Activated naive CD8-positive, alpha-beta T cell treated with anti-CD3 and anti-CD28 coated beads for 36 hours (primary cell): Measurements from ENCODE around the gene UBAP1. TPM values are rescaled to one million over a fixed set of nuclear protein-coding genes. Genes with fewer than 3 reads are reported as not detected.
"Not testable (repeated sequence)": the region's sequence is repeated elsewhere in the genome, so short reads cannot be mapped to it uniquely, and the experiment has no call there.

ENCODE experiments used
- DNase-seq: peaks from one replicate; pipeline ENCODE4 v3.0.0; 2021
- H3K27ac Mint-ChIP-seq: one replicate; pipeline ENCODE4 v1.8.0; 2022; ENCODE audit warnings: mild to moderate bottlenecking, moderate library complexity, mixed read lengths
- H3K27me3 Mint-ChIP-seq: one replicate; pipeline ENCODE4 v1.8.0; 2022; ENCODE audit warnings: mild to moderate bottlenecking, mixed read lengths
- H3K36me3 Mint-ChIP-seq: one replicate; pipeline ENCODE4 v1.8.0; 2021; ENCODE audit warnings: mild to moderate bottlenecking, mixed read lengths
- H3K4me1 Mint-ChIP-seq: one replicate; pipeline ENCODE4 v1.8.0; 2021; ENCODE audit warnings: mixed read lengths
- H3K4me3 Mint-ChIP-seq: one replicate; pipeline ENCODE4 v1.8.0; 2022; ENCODE audit warnings: mild to moderate bottlenecking, moderate library complexity, mixed read lengths
- H3K9me3 Mint-ChIP-seq: one replicate; pipeline ENCODE4 v1.8.0; 2022; ENCODE audit warnings: mixed read lengths
- total RNA-seq, 2 experiments: library from RNA; stranded (reverse); gene quantifications; one replicate each; pipeline ENCODE4 v1.2.3, GENCODE V29; 2021

Gene UBAP1
- total RNA-seq, 2 experiments from 2014 or later, result 36.8 to 37.1 TPM

DNA sequence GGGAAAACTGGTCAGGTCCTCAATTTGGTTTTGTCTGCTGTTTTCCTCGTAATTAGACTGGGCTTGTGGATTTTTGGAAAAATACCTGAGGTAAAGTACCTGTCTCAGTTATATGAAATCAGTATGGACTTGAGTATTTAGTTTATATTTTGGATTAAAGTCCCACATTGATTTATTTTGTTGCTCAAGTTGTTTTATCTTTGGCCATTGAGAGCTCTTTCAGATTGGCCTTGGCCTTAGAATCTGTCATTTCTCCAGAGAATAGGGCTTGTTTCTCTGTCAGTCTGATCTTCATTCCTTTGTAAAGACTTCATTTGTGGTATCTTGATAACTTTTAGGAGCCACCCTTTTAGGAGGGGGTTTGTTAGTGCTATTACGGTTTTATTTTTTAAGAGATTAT lies 21.2 kb downstream of the UBAP1 start:
- Mint-ChIP-seq H3K4me3 (no peak overlapping the region), H3K27me3 (no peaks in the 10 kb centered on the region), H3K36me3 (peaks cover 17% of the 10 kb centered on the region), H3K9me3 (peaks cover 1% of the 10 kb centered on the region), H3K27ac (no peak overlapping the region), H3K4me1 (peaks cover 31% of the 10 kb centered on the region)
- no peak for DNase-seq

DNA sequence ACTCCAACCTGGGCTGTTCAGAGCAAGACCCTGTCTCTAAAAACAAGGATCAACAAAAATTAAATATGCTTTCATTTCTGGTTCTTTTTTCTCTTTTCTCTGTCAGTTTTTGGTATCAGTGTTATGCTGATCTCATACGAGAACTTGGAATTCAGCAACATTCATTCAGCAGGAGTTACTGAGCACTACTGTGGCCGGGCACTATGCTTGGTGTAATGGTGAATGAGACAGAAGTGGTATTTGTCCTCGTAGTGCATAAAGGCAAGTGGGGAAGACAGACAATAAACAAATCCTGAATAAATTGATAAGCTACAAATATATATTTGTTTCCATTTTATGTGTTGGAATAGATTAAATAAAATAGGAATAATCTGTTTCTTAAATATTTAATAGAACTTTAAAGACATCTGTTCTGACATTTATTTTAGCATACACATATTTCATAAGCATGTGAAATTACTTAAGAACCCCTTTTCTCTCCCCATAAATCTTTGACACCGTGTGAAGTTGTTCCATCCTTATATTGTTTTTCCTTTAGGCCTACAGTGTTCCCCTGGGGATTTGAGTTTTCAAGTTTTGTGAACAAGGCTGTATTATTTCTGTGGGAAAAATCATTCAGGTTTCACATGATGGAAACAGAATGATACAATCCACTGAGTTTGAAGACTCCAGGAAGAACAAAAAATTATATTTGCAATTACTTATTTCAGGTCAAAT lies 24.6 kb downstream of the UBAP1 start:
- no peak overlapping the region for H3K4me3 Mint-ChIP-seq
- peaks cover 26% of the 10 kb centered on the region for H3K4me1 Mint-ChIP-seq

DNA sequence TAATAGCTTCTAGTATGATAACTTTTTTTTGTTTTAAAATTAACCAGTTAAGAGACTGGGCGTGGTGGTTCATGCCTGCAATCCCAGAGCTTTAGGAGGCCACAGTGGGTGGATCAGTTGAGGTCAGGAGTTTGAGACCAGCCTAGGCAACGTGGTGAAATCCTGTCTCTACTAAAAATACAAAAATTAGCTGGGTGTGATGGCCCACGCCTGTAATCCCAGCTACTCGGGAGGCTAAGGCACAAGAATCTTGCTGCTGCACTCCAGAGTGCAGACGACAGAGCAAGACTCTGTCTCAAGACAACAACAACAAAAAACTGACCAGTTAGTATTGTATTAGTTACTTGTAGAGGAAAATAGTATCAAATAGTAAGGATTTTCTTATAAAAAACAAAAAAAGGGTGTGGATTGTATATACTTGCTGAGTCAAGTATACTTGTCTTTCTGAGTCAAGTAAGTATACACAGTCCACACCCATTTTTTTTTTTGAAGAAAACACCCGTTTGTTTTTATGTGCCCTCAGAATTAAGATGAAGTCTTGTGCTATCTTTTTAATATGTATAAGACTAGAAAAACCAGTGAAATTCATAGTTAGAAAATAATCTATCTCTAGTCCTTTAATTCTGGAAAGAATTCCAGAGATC lies 25.3 kb downstream of the UBAP1 start:
- Mint-ChIP-seq H3K4me3 (no peak overlapping the region), H3K27me3 (no peaks in the 10 kb centered on the region), H3K27ac (no peak overlapping the region), H3K9me3 (no peaks in the 10 kb centered on the region), H3K4me1 (peaks cover 26% of the 10 kb centered on the region), H3K36me3 (peaks cover 10% of the 10 kb centered on the region)
- DNase-seq, result no peak

More for the DNA sequence above, 24.6 kb downstream of the UBAP1 start:
- H3K9me3 Mint-ChIP-seq, result no peaks in the 10 kb centered on the region
- no peak for DNase-seq
- no peak overlapping the region for H3K27ac Mint-ChIP-seq
- no peaks in the 10 kb centered on the region for H3K27me3 Mint-ChIP-seq
- peaks cover 9% of the 10 kb centered on the region for H3K36me3 Mint-ChIP-seq

DNA sequence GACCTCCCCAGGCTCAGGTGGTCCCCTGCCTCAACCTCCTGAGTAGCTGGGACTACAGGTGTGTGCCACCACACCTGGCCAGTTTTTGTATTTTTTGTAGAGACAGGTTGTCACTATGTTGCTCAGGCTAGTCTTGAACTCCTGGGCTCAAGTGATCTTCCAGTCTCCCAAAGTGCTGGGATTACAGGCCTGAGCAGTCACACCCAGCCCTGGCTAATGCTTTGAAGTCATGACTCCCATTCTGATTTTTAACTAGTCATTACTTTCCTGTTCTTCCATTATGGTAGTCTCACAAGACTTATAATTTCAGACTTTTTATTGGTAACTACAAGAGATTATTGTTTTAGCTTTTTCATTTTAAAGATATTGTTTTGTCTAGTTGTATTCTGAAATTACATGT lies 26.3 kb downstream of the UBAP1 start:
- no peak overlapping the region for H3K4me3 Mint-ChIP-seq
- peaks cover 14% of the 10 kb centered on the region for H3K36me3 Mint-ChIP-seq
- peaks cover 19% of the 10 kb centered on the region for H3K4me1 Mint-ChIP-seq
- no peaks in the 10 kb centered on the region for H3K9me3 Mint-ChIP-seq
- no peak for DNase-seq
- H3K27ac Mint-ChIP-seq, result no peak overlapping the region
- no peaks in the 10 kb centered on the region for H3K27me3 Mint-ChIP-seq

DNA sequence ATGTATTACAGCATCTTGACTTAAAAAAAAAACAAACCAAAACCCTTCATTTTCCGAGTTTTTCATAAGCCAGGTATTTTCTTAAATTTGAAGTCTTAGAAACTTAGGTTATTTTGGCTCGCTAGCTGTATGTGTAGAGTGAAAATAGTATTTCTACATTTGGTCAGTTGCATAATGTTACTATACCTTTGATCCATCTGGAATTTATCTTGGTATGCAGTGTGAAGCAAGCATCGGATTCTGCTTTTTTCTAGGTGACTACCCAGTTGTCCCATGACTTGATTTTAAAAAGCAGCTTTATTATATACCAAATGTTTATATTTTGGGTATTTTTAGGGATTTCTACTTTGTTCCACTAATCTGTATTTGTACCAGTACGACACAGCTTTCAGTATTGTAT lies 27.7 kb downstream of the UBAP1 start:
- Mint-ChIP-seq H3K9me3 (no peaks in the 10 kb centered on the region), H3K4me1 (peaks cover 20% of the 10 kb centered on the region), H3K27ac (no peak overlapping the region), H3K27me3 (no peaks in the 10 kb centered on the region), H3K4me3 (no peak overlapping the region), H3K36me3 (peaks cover 13% of the 10 kb centered on the region)
- DNase-seq, result no peak

DNA sequence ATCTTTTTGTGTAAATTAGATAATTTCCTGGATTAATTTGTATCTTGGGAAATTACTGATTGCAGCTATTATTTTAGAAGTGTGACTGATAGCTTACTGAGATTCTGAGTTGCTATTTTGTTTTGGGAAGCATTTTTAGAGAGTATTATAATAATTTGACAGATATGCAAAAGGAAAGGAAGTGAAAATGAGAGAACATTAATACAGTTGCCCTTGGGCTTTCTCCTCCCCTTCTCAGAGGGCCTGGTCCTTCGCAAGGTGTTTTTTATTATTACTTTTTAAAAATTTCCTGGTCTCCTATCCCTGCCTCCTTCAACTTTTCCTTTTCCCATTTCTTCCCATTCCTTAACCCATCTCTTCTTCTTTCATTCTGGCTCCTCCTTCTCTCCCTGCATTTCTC lies 32.6 kb downstream of the UBAP1 start:
- no peak overlapping the region for H3K4me3 Mint-ChIP-seq
- peaks cover 13% of the 10 kb centered on the region for H3K4me1 Mint-ChIP-seq

DNA sequence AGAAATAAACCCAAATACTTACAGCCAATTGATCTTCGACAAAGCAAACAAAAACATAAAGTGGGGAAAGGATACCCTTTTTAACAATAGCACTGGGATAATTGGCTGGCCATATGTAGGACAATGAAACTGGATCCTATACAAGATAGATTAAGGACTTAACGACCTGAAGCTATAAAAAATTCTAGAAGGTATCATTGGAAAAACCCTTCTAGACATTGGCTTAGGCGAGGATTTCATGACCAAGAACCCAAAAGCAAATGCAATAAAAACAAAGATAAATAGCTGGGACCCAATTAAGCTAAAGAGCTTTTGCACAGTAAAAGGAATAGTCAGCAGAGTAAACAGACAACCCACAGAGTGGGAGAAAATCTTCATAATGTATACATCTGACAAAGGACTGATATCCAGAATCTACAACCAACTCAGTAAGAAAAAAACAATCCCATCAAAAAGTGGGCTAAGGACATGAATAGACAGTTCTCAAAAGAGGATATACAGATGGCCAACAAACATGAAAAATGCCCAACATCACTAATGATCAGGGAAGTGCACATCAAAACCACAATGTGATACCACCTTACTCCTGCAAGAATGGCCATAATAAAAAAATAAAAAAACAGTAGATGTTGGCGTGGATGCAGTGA lies 35.6 kb downstream of the UBAP1 start:
- H3K27ac Mint-ChIP-seq, H3K4me3 Mint-ChIP-seq, H3K9me3 Mint-ChIP-seq, H3K27me3 Mint-ChIP-seq, H3K36me3 Mint-ChIP-seq, DNase-seq: not testable (repeated sequence)
- H3K4me1 Mint-ChIP-seq, result peaks cover 17% of the 10 kb centered on the region

More for the DNA sequence above, 32.6 kb downstream of the UBAP1 start:
- H3K27me3 Mint-ChIP-seq, result no peaks in the 10 kb centered on the region
- no peak for DNase-seq
- peaks cover 7% of the 10 kb centered on the region for H3K36me3 Mint-ChIP-seq
- H3K9me3 Mint-ChIP-seq, result no peaks in the 10 kb centered on the region
- H3K27ac Mint-ChIP-seq, result no peak overlapping the region

DNA sequence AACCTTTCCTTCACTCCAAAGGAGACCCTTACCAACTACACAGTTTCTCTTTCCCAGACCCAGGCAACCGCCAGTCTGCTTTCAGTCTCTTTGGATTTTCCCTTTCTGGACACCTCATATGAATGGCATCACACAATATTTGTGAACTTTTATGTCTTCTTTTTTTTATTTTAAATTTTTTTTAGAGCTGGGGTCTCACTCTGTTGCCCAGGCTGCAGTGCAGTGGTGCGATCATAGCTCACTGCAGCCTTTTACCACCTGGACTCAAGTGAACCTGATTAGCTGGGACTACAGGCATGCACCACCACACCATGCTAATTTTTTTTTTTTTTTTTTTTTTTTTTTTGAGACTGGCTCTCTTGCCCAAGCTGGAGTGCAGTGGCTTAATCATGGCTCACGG lies 37.5 kb downstream of the UBAP1 start:
- no peak for DNase-seq
- no peaks in the 10 kb centered on the region for H3K9me3 Mint-ChIP-seq
- H3K4me1 Mint-ChIP-seq, result peaks cover 14% of the 10 kb centered on the region
- H3K4me3 Mint-ChIP-seq, result no peak overlapping the region
- H3K36me3 Mint-ChIP-seq, result peaks cover 5% of the 10 kb centered on the region
- H3K27ac Mint-ChIP-seq, result no peak overlapping the region
- H3K27me3 Mint-ChIP-seq, result no peaks in the 10 kb centered on the region

DNA sequence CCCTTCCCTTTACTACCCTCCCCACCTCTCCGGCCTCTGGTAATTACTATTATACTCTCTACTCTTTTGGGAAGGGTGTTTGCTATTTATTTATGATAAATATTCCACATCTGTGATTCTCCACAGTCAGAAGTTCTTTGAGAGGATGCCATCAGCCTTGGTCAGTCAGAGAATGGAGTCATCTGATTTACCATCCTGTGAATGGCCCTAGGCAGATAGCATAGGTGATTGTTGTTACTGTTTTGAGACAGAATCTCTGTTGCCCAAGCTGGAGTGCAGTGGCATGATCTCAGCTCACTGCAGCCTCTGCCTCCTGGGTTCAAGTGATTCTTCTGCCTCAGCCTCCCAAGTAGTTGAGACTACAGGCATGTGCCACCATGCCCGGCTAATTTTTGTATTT lies 38.2 kb downstream of the UBAP1 start:
- H3K27ac Mint-ChIP-seq, H3K4me3 Mint-ChIP-seq, DNase-seq, H3K9me3 Mint-ChIP-seq, H3K36me3 Mint-ChIP-seq, H3K27me3 Mint-ChIP-seq: not testable (repeated sequence)
- peaks cover 12% of the 10 kb centered on the region for H3K4me1 Mint-ChIP-seq

DNA sequence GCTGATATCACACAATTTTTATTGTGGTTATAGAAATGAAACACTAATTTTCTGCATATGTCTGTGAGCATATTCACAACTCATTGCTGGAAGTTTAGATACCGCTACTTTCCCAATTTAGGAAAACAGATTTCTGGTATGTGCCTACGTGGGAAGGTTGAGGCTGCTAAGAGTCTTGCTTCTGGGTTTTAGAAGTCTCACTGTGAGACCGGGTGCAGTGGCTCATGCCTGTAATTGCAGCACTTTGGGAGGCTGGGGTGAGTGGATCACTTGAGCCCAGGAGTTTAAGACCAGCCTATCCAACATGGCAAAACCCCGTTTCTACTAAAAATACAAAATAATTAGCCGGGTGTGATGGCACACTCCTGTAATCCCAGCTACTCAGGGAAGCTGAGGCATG lies 39.6 kb downstream of the UBAP1 start:
- Mint-ChIP-seq H3K4me1 (peaks cover 12% of the 10 kb centered on the region), H3K27ac (no peak overlapping the region), H3K4me3 (no peak overlapping the region), H3K36me3 (peaks cover 7% of the 10 kb centered on the region), H3K9me3 (no peaks in the 10 kb centered on the region), H3K27me3 (no peaks in the 10 kb centered on the region)
- DNase-seq, result no peak

DNA sequence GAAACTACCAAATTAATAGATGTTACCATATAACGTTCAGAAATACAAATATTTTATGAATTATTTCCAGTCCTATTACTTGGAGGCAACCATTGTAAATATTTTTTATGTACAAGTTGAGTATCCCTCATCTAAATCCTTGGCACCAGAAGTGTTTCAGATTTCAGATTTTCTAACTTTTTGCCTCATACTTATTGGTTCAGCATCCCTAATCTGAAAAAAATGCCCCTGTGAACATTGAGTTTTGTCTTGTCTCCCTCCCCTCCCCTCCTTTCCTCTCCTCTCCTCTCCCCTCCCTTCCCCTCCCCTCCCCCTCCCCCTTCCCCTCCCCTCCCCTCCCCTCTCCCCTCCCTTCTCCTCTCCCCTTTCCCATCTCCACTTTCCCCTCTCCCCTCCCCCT lies 40.6 kb downstream of the UBAP1 start:
- H3K27me3 Mint-ChIP-seq, result no peaks in the 10 kb centered on the region
- peaks cover 7% of the 10 kb centered on the region for H3K36me3 Mint-ChIP-seq
- H3K4me3 Mint-ChIP-seq, result no peak overlapping the region
- no peak for DNase-seq
- H3K27ac Mint-ChIP-seq, result no peak overlapping the region
- no peaks in the 10 kb centered on the region for H3K9me3 Mint-ChIP-seq
- peaks cover 9% of the 10 kb centered on the region for H3K4me1 Mint-ChIP-seq

DNA sequence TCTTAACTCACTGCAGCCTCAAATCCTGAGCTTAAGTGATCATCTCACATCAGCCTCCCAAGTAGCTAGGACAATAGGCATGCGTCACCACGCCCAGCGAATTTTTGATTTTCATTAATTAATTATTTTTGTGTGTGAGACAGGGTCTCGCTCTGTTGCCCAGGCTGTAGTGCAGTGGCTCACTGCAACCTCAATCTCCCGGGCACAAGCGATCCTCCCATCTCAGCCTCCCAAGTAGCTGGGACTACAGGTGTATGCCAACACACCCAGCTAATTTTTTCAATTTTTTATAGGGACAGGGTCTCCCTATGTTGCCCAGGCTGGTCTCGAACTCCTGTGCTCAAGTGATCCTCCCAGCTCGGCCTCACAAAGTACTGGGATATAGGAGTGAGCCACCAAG lies 41.4 kb downstream of the UBAP1 start:
- no peak overlapping the region for H3K4me3 Mint-ChIP-seq

DNA sequence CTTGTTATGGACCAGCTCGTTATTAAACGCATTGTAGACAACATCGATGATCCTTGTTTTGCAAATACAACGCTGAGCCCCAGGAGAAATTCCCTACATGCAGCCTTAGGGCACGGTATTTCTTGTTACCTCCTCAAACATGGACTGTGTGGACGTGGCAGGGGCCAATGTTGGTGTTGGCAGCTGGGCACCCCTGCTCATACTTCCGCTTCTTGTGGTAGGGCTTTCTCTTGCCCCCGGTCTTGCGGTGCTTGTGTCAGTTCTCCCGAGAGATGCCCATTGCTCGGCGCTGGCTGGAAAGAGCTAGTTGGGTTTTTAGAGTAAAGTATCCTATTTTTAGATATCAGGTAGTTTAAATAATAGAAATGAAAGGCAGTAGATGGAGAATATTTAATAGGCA lies 45.5 kb downstream of the UBAP1 start:
- Mint-ChIP-seq H3K27me3 (no peaks in the 10 kb centered on the region), H3K27ac (no peak overlapping the region), H3K4me3 (no peak overlapping the region)

More for the DNA sequence above, 41.4 kb downstream of the UBAP1 start:
- Mint-ChIP-seq H3K36me3 (peaks cover 7% of the 10 kb centered on the region), H3K9me3 (no peaks in the 10 kb centered on the region), H3K27ac (no peak overlapping the region), H3K4me1 (peaks cover 6% of the 10 kb centered on the region), H3K27me3 (no peaks in the 10 kb centered on the region)
- DNase-seq, result no peak

DNA sequence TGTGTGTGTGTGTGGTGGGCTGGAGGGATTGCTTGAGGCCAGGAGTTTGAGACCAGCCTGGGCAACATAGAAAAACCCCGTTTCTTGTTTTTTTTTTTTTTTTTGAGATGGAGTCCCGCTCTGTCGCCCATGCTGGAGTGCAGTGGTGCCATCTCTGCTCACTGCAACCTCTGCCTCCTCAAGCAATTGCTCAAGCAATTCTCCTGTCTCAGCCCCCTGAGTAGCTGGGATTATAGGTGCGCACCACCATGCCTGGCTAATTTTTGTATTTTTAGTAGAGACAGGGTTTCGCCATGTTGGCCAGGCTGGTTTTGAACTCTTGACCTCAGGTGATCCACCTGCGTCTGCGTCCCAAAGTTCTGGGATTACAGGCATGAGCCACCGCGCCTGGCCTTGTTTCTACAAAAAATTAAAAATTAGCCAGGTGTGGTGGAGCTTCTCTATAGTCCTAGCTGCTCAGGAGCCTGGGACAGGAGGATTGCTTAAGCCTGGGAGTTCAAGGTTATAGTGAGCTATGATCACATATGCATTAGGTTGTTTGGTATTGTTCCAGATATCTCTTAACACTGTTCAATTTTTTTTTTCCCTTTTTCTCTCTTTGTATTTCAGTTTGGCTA lies 47.4 kb downstream of the UBAP1 start:
- not testable (repeated sequence) for H3K36me3 Mint-ChIP-seq, H3K4me1 Mint-ChIP-seq, H3K27me3 Mint-ChIP-seq, H3K4me3 Mint-ChIP-seq, H3K9me3 Mint-ChIP-seq, H3K27ac Mint-ChIP-seq, DNase-seq

More for the DNA sequence above, 45.5 kb downstream of the UBAP1 start:
- Mint-ChIP-seq H3K4me1 (peaks cover 2% of the 10 kb centered on the region), H3K36me3 (peaks cover 11% of the 10 kb centered on the region), H3K9me3 (no peaks in the 10 kb centered on the region)
- no peak for DNase-seq

DNA sequence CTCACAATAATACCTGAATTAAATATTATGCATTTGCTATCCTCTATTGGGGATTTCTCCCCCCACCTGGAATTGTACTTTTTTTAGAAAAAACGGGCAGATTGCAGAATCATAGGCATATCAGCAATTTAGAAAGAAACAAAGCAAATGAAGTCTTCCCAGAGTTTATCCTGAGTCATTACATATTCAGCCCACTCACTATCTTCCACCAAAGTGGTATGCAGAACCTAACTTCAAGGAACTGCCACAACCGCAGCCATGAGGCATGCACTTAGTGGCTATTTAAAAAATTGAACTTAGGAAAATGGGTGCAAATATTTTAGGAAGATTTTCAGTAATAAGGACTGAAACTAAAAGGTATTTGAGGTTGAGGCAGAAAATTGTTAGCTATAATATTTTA lies 48.6 kb downstream of the UBAP1 start:
- H3K27ac Mint-ChIP-seq, result no peak overlapping the region
- H3K4me1 Mint-ChIP-seq, result peaks cover 2% of the 10 kb centered on the region
- peaks cover 5% of the 10 kb centered on the region for H3K36me3 Mint-ChIP-seq
- no peak for DNase-seq
- no peaks in the 10 kb centered on the region for H3K27me3 Mint-ChIP-seq
- H3K9me3 Mint-ChIP-seq, result no peaks in the 10 kb centered on the region
- H3K4me3 Mint-ChIP-seq, result no peak overlapping the region
